Measurements from ENCODE around the gene SPG21. TPM values are rescaled to one million over a fixed set of nuclear protein-coding genes. Genes with fewer than 3 reads are reported as not detected.
A peak's percentile ranks its signal among the peaks of the same experiment; 100 is the strongest.
"Not testable (repeated sequence)": the region's sequence is repeated elsewhere in the genome, so short reads cannot be mapped to it uniquely, and the experiment has no call there.

SPG21 gene, protein sequence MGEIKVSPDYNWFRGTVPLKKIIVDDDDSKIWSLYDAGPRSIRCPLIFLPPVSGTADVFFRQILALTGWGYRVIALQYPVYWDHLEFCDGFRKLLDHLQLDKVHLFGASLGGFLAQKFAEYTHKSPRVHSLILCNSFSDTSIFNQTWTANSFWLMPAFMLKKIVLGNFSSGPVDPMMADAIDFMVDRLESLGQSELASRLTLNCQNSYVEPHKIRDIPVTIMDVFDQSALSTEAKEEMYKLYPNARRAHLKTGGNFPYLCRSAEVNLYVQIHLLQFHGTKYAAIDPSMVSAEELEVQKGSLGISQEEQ
- 49.1 TPM for total RNA-seq (ENCODE audit: insufficient read depth, low replicate concordance)

- peak; percentile 97 for DNase-seq (ENCODE audit: low spot score)
These were observed at the start of gene SPG21 for GRCh38 chr15:64989416-64990167. Gene SPG21 (minus strand): TSS chr15:64989914. CDS start chr15:64983569, 6,345 bp downstream.

GRCh38 chr15:65038836-65039235, 49.1 kb upstream of the SPG21 start:
- DNase-seq (ENCODE audit: low spot score), result no peak

- DNase-seq (ENCODE audit: low spot score), result no peak
These were observed 48.7 kb upstream of the SPG21 start for GRCh38 chr15:65038428-65038827.

GRCh38 chr15:65037309-65037708, 47.6 kb upstream of the SPG21 start:
- no peak for DNase-seq (ENCODE audit: low spot score)

DNA sequence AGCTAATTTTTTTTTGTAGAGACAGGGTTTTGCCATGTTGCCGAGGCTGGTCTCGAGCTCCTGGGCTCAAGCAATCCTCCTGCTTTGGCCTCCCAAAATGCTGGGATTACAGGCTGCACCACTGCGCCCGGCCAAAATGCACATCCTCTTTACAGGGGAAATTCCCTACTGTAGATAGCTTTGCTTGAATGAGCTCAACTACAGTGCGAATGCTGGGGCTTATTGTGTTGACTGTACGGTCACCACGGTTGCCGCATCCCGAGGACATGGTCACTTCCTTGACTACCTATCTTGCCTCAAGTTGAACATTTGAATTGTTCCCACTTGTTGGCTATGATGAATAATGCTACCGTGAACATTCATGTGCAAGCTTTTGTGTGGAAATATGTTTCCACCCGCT, 45.0 kb upstream of the SPG21 start:
- no peak for DNase-seq (ENCODE audit: low spot score)

- peak; percentile 49 for DNase-seq (ENCODE audit: low spot score)
These were observed 44.0 kb upstream of the SPG21 start for GRCh38 chr15:65033659-65034269.

GRCh38 chr15:65032801-65033537, 43.3 kb upstream of the SPG21 start:
- DNase-seq (ENCODE audit: low spot score), result peak; percentile 40

GRCh38 chr15:65029736-65030208, 40.1 kb upstream of the SPG21 start:
- DNase-seq (ENCODE audit: low spot score), result no peak

- peak; percentile 88 for DNase-seq (ENCODE audit: low spot score)
These were observed 39.4 kb upstream of the SPG21 start, which contains the start of gene MTFMT for GRCh38 chr15:65028921-65029735. Gene MTFMT (minus strand): TSS chr15:65029639. CDS start chr15:65029613, 26 bp downstream.

- no peak for DNase-seq (ENCODE audit: low spot score)
These were observed 38.6 kb upstream of the SPG21 start for GRCh38 chr15:65028338-65028737.

GRCh38 chr15:65027593-65027992, 37.9 kb upstream of the SPG21 start:
- no peak for DNase-seq (ENCODE audit: low spot score)

- DNase-seq (ENCODE audit: low spot score), result no peak
These were observed 37.0 kb upstream of the SPG21 start for GRCh38 chr15:65026756-65027155.

DNA sequence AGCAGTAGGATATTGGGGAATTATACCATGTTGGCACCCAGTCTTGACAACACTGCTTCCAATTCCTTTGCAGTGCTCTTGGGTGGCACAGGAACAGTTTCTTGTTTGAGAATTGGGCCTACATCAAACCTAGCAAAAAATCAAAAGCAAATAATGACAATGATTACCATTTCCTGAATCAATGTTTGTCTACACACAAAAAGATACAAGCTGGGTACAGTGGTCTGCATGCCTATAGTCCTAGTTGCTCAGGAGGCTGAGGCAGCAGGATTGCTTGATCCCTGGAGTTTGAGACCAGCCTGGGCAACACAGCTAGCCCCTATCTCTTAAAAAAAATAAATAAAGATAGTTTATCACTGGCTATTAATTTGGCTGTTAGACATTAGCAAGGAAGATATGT, 31.8 kb upstream of the SPG21 start:
- no peak for DNase-seq (ENCODE audit: low spot score)

DNA sequence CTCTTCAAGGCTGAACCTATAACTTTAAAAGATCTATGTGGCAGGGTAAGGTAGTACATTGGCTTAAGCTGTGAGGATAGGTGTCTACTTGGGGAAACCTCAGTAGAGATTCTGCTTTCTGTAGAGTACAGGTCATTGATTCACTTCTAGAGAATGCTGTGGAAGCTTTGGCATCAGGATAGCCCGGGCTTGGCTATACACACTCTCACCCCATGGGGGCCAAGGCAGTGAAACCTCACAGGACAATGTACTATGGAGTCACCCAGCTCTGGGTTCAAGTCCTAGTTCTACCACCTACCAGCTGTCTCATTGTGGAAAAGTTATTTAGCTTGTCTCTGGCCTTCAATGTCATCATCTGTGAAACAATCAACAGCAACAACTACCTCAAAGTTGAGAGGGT, 30.7 kb upstream of the SPG21 start:
- no peak for DNase-seq (ENCODE audit: low spot score)

DNA sequence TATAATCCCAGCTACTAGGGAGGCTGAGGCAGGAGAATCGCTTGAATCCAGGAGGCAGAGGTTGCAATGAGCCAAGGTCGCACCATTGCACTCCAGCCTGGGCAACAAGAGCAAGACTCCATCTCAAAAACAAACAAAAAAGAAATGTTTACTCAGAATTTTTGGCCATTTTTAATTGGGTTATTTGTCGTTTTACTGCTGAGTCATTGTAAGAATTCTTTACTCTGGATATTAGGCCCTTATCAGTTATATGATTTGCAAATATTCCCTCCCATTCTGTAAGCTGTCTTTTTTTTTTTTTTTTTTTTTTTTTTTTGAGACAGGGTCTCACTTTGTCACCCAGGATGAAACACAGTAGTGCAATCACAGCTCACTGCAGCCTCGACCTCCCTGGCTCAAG, 21.5 kb upstream of the SPG21 start:
- DNase-seq (ENCODE audit: low spot score), result not testable (repeated sequence)

DNA sequence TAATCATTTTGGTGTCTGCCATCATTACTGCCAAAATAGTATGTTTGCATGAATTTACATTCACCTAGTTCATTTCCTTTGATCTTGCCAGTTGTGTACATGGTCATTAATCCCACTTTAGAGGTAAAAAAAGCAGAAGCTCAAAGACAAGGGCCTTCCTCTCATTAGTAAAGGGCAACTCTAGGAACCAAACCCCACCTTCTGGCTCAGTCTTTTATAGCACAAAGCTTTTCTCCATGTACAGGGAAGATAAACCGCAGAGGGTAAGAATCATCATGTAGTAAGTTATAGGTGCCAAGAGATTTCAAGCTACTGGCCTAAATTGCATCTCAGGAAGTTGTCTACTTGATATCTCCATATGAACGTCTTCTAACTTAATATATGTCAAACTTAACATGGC, 19.3 kb upstream of the SPG21 start:
- DNase-seq (ENCODE audit: low spot score), result no peak

DNA sequence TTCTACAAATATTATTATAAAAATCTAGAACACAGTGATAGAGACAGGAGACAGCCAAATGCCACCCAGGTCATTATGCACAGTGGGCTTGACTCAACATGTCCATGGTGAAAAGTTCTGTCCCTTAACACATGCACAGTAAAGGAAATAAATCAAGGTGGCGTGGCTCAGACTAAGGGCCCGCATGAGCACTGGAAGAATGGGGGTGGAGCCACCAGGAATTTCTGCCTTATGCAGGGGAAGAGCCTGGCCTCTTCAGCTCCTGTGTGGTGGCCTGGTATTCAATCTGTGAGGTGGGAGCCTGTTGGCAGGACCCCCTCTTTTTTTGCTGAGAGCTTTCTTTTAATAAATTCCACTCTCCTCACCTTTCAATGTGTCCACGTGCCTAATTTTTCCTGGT, 17.2 kb upstream of the SPG21 start:
- DNase-seq (ENCODE audit: low spot score), result no peak

- no peak for DNase-seq (ENCODE audit: low spot score)
These were observed 15.3 kb upstream of the SPG21 start for GRCh38 chr15:65004993-65005392.

GRCh38 chr15:64997745-64998375, 8.1 kb upstream of the SPG21 start:
- peak; percentile 12 for DNase-seq (ENCODE audit: low spot score)

DNA sequence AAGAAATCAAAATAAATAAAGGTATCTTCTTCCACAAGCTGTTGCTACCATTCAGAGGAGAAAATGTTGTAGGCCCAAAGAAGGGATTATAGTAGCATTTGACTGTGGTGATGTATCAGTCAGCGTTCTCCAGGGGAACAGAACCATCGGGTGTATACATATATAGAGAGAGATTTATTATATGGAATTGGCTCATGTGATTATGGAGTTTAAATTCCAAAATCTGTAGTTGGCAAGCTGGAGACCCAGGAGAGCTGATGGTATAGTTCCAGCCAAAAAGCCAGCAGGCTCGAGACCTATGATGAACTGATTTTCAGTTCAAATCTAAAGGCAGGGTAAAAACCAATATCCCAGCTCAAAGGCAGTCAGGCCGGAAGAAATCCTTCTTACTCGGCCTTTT, 7.4 kb upstream of the SPG21 start:
- DNase-seq (ENCODE audit: low spot score), result peak; percentile 62
